Epithelial cell of proximal tubule (primary cell): ENCODE data around the gene TMEM176B. TPM values are rescaled to one million over a fixed set of nuclear protein-coding genes. Genes with fewer than 3 reads are reported as not detected.

Source experiments
- DNase-seq: peaks from one replicate; pipeline ENCODE4 v3.0.0-alpha.2; 2011; ENCODE audit warnings: low read depth
- H3K4me3 ChIP-seq: 2 replicates; pipeline ENCODE4 v1.5.1; 2011; ENCODE audit warnings: low read depth, mild to moderate bottlenecking, low read length
- CTCF ChIP-seq: conservative IDR thresholded peaks from 2 replicates; pipeline ENCODE4 v1.5.1; 2012; ENCODE audit warnings: low read depth, mild to moderate bottlenecking, low read length
- total RNA-seq: library from RNA; depleted of rRNA; stranded (reverse); fragments of >200 nt; gene quantifications from 2 replicates; pipeline ENCODE4 v1.2.3, GENCODE V29; 2015

Gene TMEM176B
- total RNA-seq, 1 donor from 2014 or later, result 1.7 TPM

- no peak for DNase-seq
- H3K4me3 ChIP-seq, result no peak overlapping the region
- no peak for TF ChIP-seq CTCF
Observed at GRCh38 chr7:150751702-150752101, 48.5 kb downstream of the TMEM176B start.

GRCh38 chr7:150748376-150748775 lies 51.8 kb downstream of the TMEM176B start:
- TF ChIP-seq CTCF, result no peak
- H3K4me3 ChIP-seq, result no peak overlapping the region
- DNase-seq, result no peak

GRCh38 chr7:150746921-150747320 lies 53.2 kb downstream of the TMEM176B start:
- TF ChIP-seq CTCF, result no peak
- no peak for DNase-seq
- no peak overlapping the region for H3K4me3 ChIP-seq

GRCh38 chr7:150745876-150746275 lies 54.3 kb downstream of the TMEM176B start:
- no peak overlapping the region for H3K4me3 ChIP-seq
- DNase-seq, result no peak
- TF ChIP-seq CTCF, result no peak

- DNase-seq, result no peak
- H3K4me3 ChIP-seq, result no peak overlapping the region
- no peak for TF ChIP-seq CTCF
Observed at GRCh38 chr7:150745086-150745485, 55.1 kb downstream of the TMEM176B start.

- no peak overlapping the region for H3K4me3 ChIP-seq
- DNase-seq, result no peak
- no peak for TF ChIP-seq CTCF
Observed at GRCh38 chr7:150744041-150744656, 56.0 kb downstream of the TMEM176B start.

GRCh38 chr7:150742286-150742968 lies 57.7 kb downstream of the TMEM176B start:
- DNase-seq, result no peak
- no peak overlapping the region for H3K4me3 ChIP-seq
- TF ChIP-seq CTCF, result no peak
